Measurements from ENCODE around the gene DMBT1. TPM values are rescaled to one million over a fixed set of nuclear protein-coding genes. Genes with fewer than 3 reads are reported as not detected.

The DMBT1 gene
- total and polyA plus RNA-seq, 2 donors from 2014 or later: 0.06 TPM; not detected in 1

- Histone ChIP-seq H3K4me3 (ENCODE audit: low read length in 3 of 3) (no peak overlapping the region), H3K27ac (ENCODE audit: low read depth in 2 of 2, low read length in 2 of 2) (no peak overlapping the region), H3K4me1 (ENCODE audit: control insufficient read depth in 2 of 3, insufficient read depth in 2 of 3, low read depth in 1 of 3, low read length in 3 of 3) (no peaks in the 10 kb centered on the region), H3K36me3 (ENCODE audit: control insufficient read depth in 2 of 3, insufficient read depth in 3 of 3, low read length in 3 of 3) (no peaks in the 10 kb centered on the region), H3K9me3 (ENCODE audit: control insufficient read depth in 2 of 3, insufficient read depth in 1 of 3, low read length in 3 of 3) (no peaks in the 10 kb centered on the region), H3K9ac (ENCODE audit: low read length in 3 of 3) (no peak overlapping the region), H3K27me3 (ENCODE audit: control insufficient read depth, insufficient read depth, low read length) (no peaks in the 10 kb centered on the region)
- DNase-seq (no peak), FAIRE-seq (no peak)
- intact Hi-C loops (cut with DNase I): no loop called here
- TF ChIP-seq, protein P1, sequence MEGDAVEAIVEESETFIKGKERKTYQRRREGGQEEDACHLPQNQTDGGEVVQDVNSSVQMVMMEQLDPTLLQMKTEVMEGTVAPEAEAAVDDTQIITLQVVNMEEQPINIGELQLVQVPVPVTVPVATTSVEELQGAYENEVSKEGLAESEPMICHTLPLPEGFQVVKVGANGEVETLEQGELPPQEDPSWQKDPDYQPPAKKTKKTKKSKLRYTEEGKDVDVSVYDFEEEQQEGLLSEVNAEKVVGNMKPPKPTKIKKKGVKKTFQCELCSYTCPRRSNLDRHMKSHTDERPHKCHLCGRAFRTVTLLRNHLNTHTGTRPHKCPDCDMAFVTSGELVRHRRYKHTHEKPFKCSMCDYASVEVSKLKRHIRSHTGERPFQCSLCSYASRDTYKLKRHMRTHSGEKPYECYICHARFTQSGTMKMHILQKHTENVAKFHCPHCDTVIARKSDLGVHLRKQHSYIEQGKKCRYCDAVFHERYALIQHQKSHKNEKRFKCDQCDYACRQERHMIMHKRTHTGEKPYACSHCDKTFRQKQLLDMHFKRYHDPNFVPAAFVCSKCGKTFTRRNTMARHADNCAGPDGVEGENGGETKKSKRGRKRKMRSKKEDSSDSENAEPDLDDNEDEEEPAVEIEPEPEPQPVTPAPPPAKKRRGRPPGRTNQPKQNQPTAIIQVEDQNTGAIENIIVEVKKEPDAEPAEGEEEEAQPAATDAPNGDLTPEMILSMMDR (IDR thresholded peaks at IDR 0.05; ENCODE audit: borderline replicate concordance, extremely low read depth, insufficient read depth): no peak
Observed at GRCh38 chr10:122658356-122659049, 97.9 kb downstream of the DMBT1 start.

GRCh38 chr10:122659126-122659525 is 98.6 kb downstream of the DMBT1 start:
- DNase-seq: no peak
- no peaks in the 10 kb centered on the region for H3K9me3 ChIP-seq (ENCODE audit: control insufficient read depth in 2 of 3, insufficient read depth in 1 of 3, low read length in 3 of 3)
- no peaks in the 10 kb centered on the region for H3K27me3 ChIP-seq (ENCODE audit: control insufficient read depth, insufficient read depth, low read length)
- no peaks in the 10 kb centered on the region for H3K4me1 ChIP-seq (ENCODE audit: control insufficient read depth in 2 of 3, insufficient read depth in 2 of 3, low read depth in 1 of 3, low read length in 3 of 3)
- H3K27ac ChIP-seq (ENCODE audit: low read depth in 2 of 2, low read length in 2 of 2): no peak overlapping the region
- TF ChIP-seq, protein P1 (IDR thresholded peaks at IDR 0.05; ENCODE audit: borderline replicate concordance, extremely low read depth, insufficient read depth): no peak
- no peak overlapping the region for H3K9ac ChIP-seq (ENCODE audit: low read length in 3 of 3)
- no peaks in the 10 kb centered on the region for H3K36me3 ChIP-seq (ENCODE audit: control insufficient read depth in 2 of 3, insufficient read depth in 3 of 3, low read length in 3 of 3)
- intact Hi-C loops (cut with DNase I): no loop called here
- FAIRE-seq: no peak
- no peak overlapping the region for H3K4me3 ChIP-seq (ENCODE audit: low read length in 3 of 3)

GRCh38 chr10:122659651-122660050 is 99.1 kb downstream of the DMBT1 start:
- no peak for DNase-seq
- H3K36me3 ChIP-seq (ENCODE audit: control insufficient read depth in 2 of 3, insufficient read depth in 3 of 3, low read length in 3 of 3): no peaks in the 10 kb centered on the region
- no peak overlapping the region for H3K9ac ChIP-seq (ENCODE audit: low read length in 3 of 3)
- no peaks in the 10 kb centered on the region for H3K27me3 ChIP-seq (ENCODE audit: control insufficient read depth, insufficient read depth, low read length)
- H3K4me3 ChIP-seq (ENCODE audit: low read length in 3 of 3): no peak overlapping the region
- no peaks in the 10 kb centered on the region for H3K9me3 ChIP-seq (ENCODE audit: control insufficient read depth in 2 of 3, insufficient read depth in 1 of 3, low read length in 3 of 3)
- TF ChIP-seq, protein P1 (IDR thresholded peaks at IDR 0.05; ENCODE audit: borderline replicate concordance, extremely low read depth, insufficient read depth): no peak
- no peaks in the 10 kb centered on the region for H3K4me1 ChIP-seq (ENCODE audit: control insufficient read depth in 2 of 3, insufficient read depth in 2 of 3, low read depth in 1 of 3, low read length in 3 of 3)
- H3K27ac ChIP-seq (ENCODE audit: low read depth in 2 of 2, low read length in 2 of 2): no peak overlapping the region
- FAIRE-seq: no peak
- intact Hi-C loops (cut with DNase I): no loop called here

DNA sequence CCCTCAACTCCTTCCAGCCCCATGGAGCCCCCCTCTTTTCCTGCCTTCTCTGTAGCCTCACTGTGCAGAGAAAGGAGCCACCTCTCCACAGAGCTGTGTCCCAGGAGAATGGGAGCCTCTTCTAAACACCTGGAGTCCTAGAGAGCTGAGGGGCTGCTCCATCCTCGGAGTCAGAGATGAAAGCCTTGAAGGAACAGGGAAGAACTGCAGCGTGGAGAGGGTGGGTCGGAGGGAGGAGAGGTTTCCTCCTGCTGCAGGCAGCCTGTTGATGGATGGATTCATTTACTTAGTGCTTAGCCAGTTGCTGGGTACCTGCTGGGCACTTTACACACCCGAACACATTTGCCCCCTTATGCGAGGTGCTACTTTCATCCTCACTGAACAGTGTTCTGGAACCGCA is 100.1 kb downstream of the DMBT1 start:
- no peaks in the 10 kb centered on the region for H3K27me3 ChIP-seq (ENCODE audit: control insufficient read depth, insufficient read depth, low read length)
- H3K4me1 ChIP-seq (ENCODE audit: control insufficient read depth in 2 of 3, insufficient read depth in 2 of 3, low read depth in 1 of 3, low read length in 3 of 3): no peaks in the 10 kb centered on the region
- no peaks in the 10 kb centered on the region for H3K9me3 ChIP-seq (ENCODE audit: control insufficient read depth in 2 of 3, insufficient read depth in 1 of 3, low read length in 3 of 3)
- no peak for FAIRE-seq
- intact Hi-C loops (cut with DNase I): no loop called here
- no peak overlapping the region for H3K9ac ChIP-seq (ENCODE audit: low read length in 3 of 3)
- TF ChIP-seq, protein P1 (IDR thresholded peaks at IDR 0.05; ENCODE audit: borderline replicate concordance, extremely low read depth, insufficient read depth): no peak
- H3K36me3 ChIP-seq (ENCODE audit: control insufficient read depth in 2 of 3, insufficient read depth in 3 of 3, low read length in 3 of 3): no peaks in the 10 kb centered on the region
- no peak for DNase-seq
- no peak overlapping the region for H3K4me3 ChIP-seq (ENCODE audit: low read length in 3 of 3)
- H3K27ac ChIP-seq (ENCODE audit: low read depth in 2 of 2, low read length in 2 of 2): no peak overlapping the region
